ENCODE results near the gene ZNF580. TPM values are rescaled to one million over a fixed set of nuclear protein-coding genes. Genes with fewer than 3 reads are reported as not detected.

ZNF580 gene
- total RNA-seq, 1 donor, result 6.5 TPM

GRCh38 chr19:55649268-55650125 is 8.7 kb downstream of the ZNF580 start:
- H3K27me3 ChIP-seq (ENCODE audit: insufficient read depth, low read length), result no peaks in the 10 kb centered on the region
- H3K4me1 ChIP-seq (ENCODE audit: insufficient read depth, low read length), result peaks cover 15% of the 10 kb centered on the region
- H3K4me3 ChIP-seq (ENCODE audit: insufficient read depth, low read length), result no peak overlapping the region
- H3K27ac ChIP-seq (ENCODE audit: low read depth, low read length), result no peak overlapping the region
- peak overlapping the region; percentile 91 for H3K4me2 ChIP-seq (ENCODE audit: insufficient read depth, low read length)
- TF ChIP-seq CTCF (IDR thresholded peaks at IDR 0.05; ENCODE audit: extremely low read depth, low read depth, low read length), result no peak
- DNase-seq (ENCODE audit: insufficient read length, low spot score, missing footprints), result peak; percentile 81
- no peaks in the 10 kb centered on the region for H4K20me1 ChIP-seq (ENCODE audit: insufficient read depth, low read length)
- peaks cover 20% of the 10 kb centered on the region for H3K79me2 ChIP-seq (ENCODE audit: insufficient read depth, low read length)
- no peak overlapping the region for H2AFZ ChIP-seq (ENCODE audit: low read length)
- H3K36me3 ChIP-seq (ENCODE audit: insufficient read depth, low read length), result peaks cover 12% of the 10 kb centered on the region
- H3K9me3 ChIP-seq (ENCODE audit: low read depth, low read length), result no peaks in the 10 kb centered on the region

- Histone ChIP-seq H2AFZ (ENCODE audit: low read length) (no peak overlapping the region), H3K36me3 (ENCODE audit: insufficient read depth, low read length) (peaks cover 5% of the 10 kb centered on the region), H3K4me3 (ENCODE audit: insufficient read depth, low read length) (no peak overlapping the region), H3K9me3 (ENCODE audit: low read depth, low read length) (no peaks in the 10 kb centered on the region), H3K4me1 (ENCODE audit: insufficient read depth, low read length) (peaks cover 12% of the 10 kb centered on the region), H3K27me3 (ENCODE audit: insufficient read depth, low read length) (no peaks in the 10 kb centered on the region), H3K79me2 (ENCODE audit: insufficient read depth, low read length) (peaks cover 15% of the 10 kb centered on the region), H3K4me2 (ENCODE audit: insufficient read depth, low read length) (no peak overlapping the region), H3K27ac (ENCODE audit: low read depth, low read length) (no peak overlapping the region), H4K20me1 (ENCODE audit: insufficient read depth, low read length) (no peaks in the 10 kb centered on the region)
- no peak for DNase-seq (ENCODE audit: insufficient read length, low spot score, missing footprints)
- TF ChIP-seq CTCF (IDR thresholded peaks at IDR 0.05; ENCODE audit: extremely low read depth, low read depth, low read length), result no peak
These were observed 9.3 kb downstream of the ZNF580 start for GRCh38 chr19:55650126-55650557.

GRCh38 chr19:55650602-55651230 is 9.9 kb downstream of the ZNF580 start:
- peak; percentile 73 for DNase-seq (ENCODE audit: insufficient read length, low spot score, missing footprints)
- Histone ChIP-seq H2AFZ (ENCODE audit: low read length) (no peak overlapping the region), H3K27me3 (ENCODE audit: insufficient read depth, low read length) (no peaks in the 10 kb centered on the region), H3K36me3 (ENCODE audit: insufficient read depth, low read length) (no peaks in the 10 kb centered on the region), H3K4me3 (ENCODE audit: insufficient read depth, low read length) (no peak overlapping the region), H3K4me1 (ENCODE audit: insufficient read depth, low read length) (peaks cover 14% of the 10 kb centered on the region), H3K9me3 (ENCODE audit: low read depth, low read length) (no peaks in the 10 kb centered on the region), H3K4me2 (ENCODE audit: insufficient read depth, low read length) (no peak overlapping the region), H4K20me1 (ENCODE audit: insufficient read depth, low read length) (peaks cover 6% of the 10 kb centered on the region), H3K79me2 (ENCODE audit: insufficient read depth, low read length) (peaks cover 15% of the 10 kb centered on the region), H3K27ac (ENCODE audit: low read depth, low read length) (no peak overlapping the region)
- no peak for TF ChIP-seq CTCF (IDR thresholded peaks at IDR 0.05; ENCODE audit: extremely low read depth, low read depth, low read length)

- no peak for TF ChIP-seq CTCF (IDR thresholded peaks at IDR 0.05; ENCODE audit: extremely low read depth, low read depth, low read length)
- H3K27me3 ChIP-seq (ENCODE audit: insufficient read depth, low read length), result no peaks in the 10 kb centered on the region
- peaks cover 19% of the 10 kb centered on the region for H3K4me1 ChIP-seq (ENCODE audit: insufficient read depth, low read length)
- H2AFZ ChIP-seq (ENCODE audit: low read length), result no peak overlapping the region
- H3K27ac ChIP-seq (ENCODE audit: low read depth, low read length), result no peak overlapping the region
- H3K79me2 ChIP-seq (ENCODE audit: insufficient read depth, low read length), result peaks cover 20% of the 10 kb centered on the region
- H3K36me3 ChIP-seq (ENCODE audit: insufficient read depth, low read length), result no peaks in the 10 kb centered on the region
- peak; percentile 6 for DNase-seq (ENCODE audit: insufficient read length, low spot score, missing footprints)
- peaks cover 11% of the 10 kb centered on the region for H4K20me1 ChIP-seq (ENCODE audit: insufficient read depth, low read length)
- H3K4me2 ChIP-seq (ENCODE audit: insufficient read depth, low read length), result no peak overlapping the region
- no peak overlapping the region for H3K4me3 ChIP-seq (ENCODE audit: insufficient read depth, low read length)
- no peaks in the 10 kb centered on the region for H3K9me3 ChIP-seq (ENCODE audit: low read depth, low read length)
These were observed 10.4 kb downstream of the ZNF580 start for GRCh38 chr19:55651236-55651635.
